Left ventricle myocardium inferior (tissue), 1 donor: ENCODE data around the gene ECE1. TPM values are rescaled to one million over a fixed set of nuclear protein-coding genes. Genes with fewer than 3 reads are reported as not detected.

ENCODE experiments used
- DNase-seq: peaks from one replicate; pipeline ENCODE4 v3.0.0-alpha.2; 2020
- H3K27ac ChIP-seq: fragments of 200-600 bp; replicated peaks from 2 replicates; pipeline ENCODE4 v1.8.0; 2021
- H3K27me3 ChIP-seq: fragments of 200-600 bp; 2 replicates; pipeline ENCODE4 v1.8.0; 2021; ENCODE audit warnings: low read depth
- H3K36me3 ChIP-seq: fragments of 200-600 bp; 2 replicates; pipeline ENCODE4 v1.8.0; 2021
- H3K4me1 ChIP-seq: fragments of 200-600 bp; 2 replicates; pipeline ENCODE4 v1.8.0; 2021
- H3K4me3 ChIP-seq: fragments of 200-600 bp; 2 replicates; pipeline ENCODE4 v1.8.0; 2021; ENCODE audit warnings: mild to moderate bottlenecking, moderate library complexity
- H3K9me3 ChIP-seq: fragments of 200-600 bp; replicated peaks from 2 replicates; pipeline ENCODE4 v1.8.0; 2021
- intact Hi-C: fragments of 100-400 bp; cut with micrococcal nuclease; formaldehyde crosslinking; loops from one replicate; pipeline ENCODE4 v1.11.0; 2022
- total RNA-seq: library from RNA; stranded (reverse); fragmentation: NEBNext Ultra II Directional; extraction: Animal tissue kit (Norgen Biotek cat#: 25700); gene quantifications from one replicate; pipeline ENCODE4 v1.2.1, GENCODE V29; 2021
- TF ChIP-seq, protein P1 (sequence below): fragments of 200-600 bp; IDR thresholded peaks from 2 replicates; pipeline ENCODE4 v1.8.0; 2021; ENCODE audit warnings: antibody characterized with exemption, mild to moderate bottlenecking, borderline replicate concordance
- donor health status: DM: no; HTN: yes; CAD: no; lungs with severe emphysema.

Gene ECE1
- total RNA-seq, 1 donor from 2014 or later, result 54.7 TPM

DNA sequence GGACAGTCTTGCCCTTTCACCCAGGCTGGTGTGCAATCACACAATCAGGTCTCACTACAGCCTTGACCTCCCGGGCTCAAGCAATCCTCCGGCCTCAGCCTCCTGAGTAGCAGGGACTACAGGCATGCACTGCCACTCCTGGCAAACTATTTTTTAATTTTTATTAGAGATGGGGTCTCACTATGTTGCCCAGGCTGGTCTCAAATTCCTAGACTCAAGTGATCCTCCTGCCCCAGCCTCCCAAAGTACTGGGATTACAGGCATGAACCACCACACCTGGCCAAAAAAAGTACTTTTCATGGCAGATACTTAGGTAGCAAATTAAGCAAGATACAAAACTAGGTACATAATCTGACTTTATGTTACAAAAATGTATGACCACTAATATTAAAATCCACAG lies 121.8 kb downstream of the ECE1 start:
- Histone ChIP-seq H3K36me3 (peaks cover 18% of the 10 kb centered on the region), H3K27ac (no peak overlapping the region), H3K9me3 (no peaks in the 10 kb centered on the region), H3K4me1 (peaks cover 41% of the 10 kb centered on the region), H3K4me3 (no peak overlapping the region), H3K27me3 (no peaks in the 10 kb centered on the region)
- no peak for DNase-seq
- intact Hi-C loops, result no loop called here
- TF ChIP-seq, protein P1, sequence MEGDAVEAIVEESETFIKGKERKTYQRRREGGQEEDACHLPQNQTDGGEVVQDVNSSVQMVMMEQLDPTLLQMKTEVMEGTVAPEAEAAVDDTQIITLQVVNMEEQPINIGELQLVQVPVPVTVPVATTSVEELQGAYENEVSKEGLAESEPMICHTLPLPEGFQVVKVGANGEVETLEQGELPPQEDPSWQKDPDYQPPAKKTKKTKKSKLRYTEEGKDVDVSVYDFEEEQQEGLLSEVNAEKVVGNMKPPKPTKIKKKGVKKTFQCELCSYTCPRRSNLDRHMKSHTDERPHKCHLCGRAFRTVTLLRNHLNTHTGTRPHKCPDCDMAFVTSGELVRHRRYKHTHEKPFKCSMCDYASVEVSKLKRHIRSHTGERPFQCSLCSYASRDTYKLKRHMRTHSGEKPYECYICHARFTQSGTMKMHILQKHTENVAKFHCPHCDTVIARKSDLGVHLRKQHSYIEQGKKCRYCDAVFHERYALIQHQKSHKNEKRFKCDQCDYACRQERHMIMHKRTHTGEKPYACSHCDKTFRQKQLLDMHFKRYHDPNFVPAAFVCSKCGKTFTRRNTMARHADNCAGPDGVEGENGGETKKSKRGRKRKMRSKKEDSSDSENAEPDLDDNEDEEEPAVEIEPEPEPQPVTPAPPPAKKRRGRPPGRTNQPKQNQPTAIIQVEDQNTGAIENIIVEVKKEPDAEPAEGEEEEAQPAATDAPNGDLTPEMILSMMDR, result no peak

Other genes with a start within 250 kb of the ECE1 start
- 33.9 TPM for gene EIF4G3, start 113.6 kb downstream of the ECE1 start, total RNA-seq
- 5.1 TPM for gene NBPF3, start 149.7 kb upstream of the ECE1 start, total RNA-seq
- gene ALPL, start 219.0 kb upstream of the ECE1 start, total RNA-seq, result 10.2 TPM